HepG2 (cell line): ENCODE measurements around the gene SLC16A6. TPM values are rescaled to one million over a fixed set of nuclear protein-coding genes. Genes with fewer than 3 reads are reported as not detected.

Experiments
- ATAC-seq: fragments of 200-7000 bp; cut with Tn5 transposase; 3 replicates; pipeline ENCODE4 v1.9.1; 2020; ENCODE audit warnings: mild to moderate bottlenecking, moderate library complexity
- BruUV-seq: library from RNA; stranded (reverse); fragments of 400-500 nt; replicated peaks from 2 replicates; lab custom pipeline; 2021; lab: Mats Ljungman, UMichigan
- CTCF ChIA-PET: fragments of 300-600 bp; formaldehyde crosslinking; extraction: SDS; loops from one replicate; lab custom pipeline; 2021; ENCODE audit warnings: low total read pairs, inconsistent platforms, low intra/inter-chr PET ratio; lab: Yijun Ruan, JAX
- POLR2A ChIA-PET: fragments of 350-600 bp; sonication (Branson Sonifier 250); formaldehyde crosslinking; loops from one replicate; lab custom pipeline; 2020; ENCODE audit warnings: antibody characterized with exemption, inconsistent platforms; lab: Yijun Ruan, JAX
- DNase-seq: peaks from one replicate; pipeline ENCODE4 v3.0.0-alpha.2; 2015; ENCODE audit warnings: low spot score
- FAIRE-seq: peaks from 3 replicates; lab custom pipeline; 2011; peaks lifted over from hg19 to GRCh38; lab: Jason Lieb, UNC
- H2AFZ ChIP-seq: one replicate; pipeline ENCODE4 v1.6.1; 2011; ENCODE audit warnings: low read length, inconsistent platforms
- H3K27ac ChIP-seq: fragments of 300-600 bp; 3 replicates; pipeline ENCODE4 v1.8.0; 2011; ENCODE audit warnings: mixed run types, mild to moderate bottlenecking, mixed read lengths, low read length, inconsistent platforms; ENCODE audit not compliant: insufficient read depth; ENCODE audit errors: extremely low read length
- H3K27me3 ChIP-seq, 2 experiments: fragments of 200-600 bp in 1 of 2; 2 replicates in 1 of 2; 3 replicates in 1 of 2; pipeline versions ENCODE4 v1.6.0 to v1.8.0; 2011; ENCODE audit warnings: low read length in 2 of 2, mild to moderate bottlenecking in 2 of 2, moderate library complexity in 2 of 2, inconsistent platforms in 1 of 2; ENCODE audit not compliant: insufficient read depth in 2 of 2, control insufficient read depth in 1 of 2
- H3K36me3 ChIP-seq, 2 experiments: fragments of 200-600 bp in 1 of 2; replicated peaks in 1 of 2; 2 replicates in 1 of 2; 3 replicates in 1 of 2; pipeline versions ENCODE4 v1.5.1 to v1.8.0; 2011; ENCODE audit warnings: low read length in 2 of 2, inconsistent platforms in 1 of 2; ENCODE audit not compliant: insufficient read depth in 2 of 2, control insufficient read depth in 1 of 2
- H3K4me1 ChIP-seq: 2 replicates; pipeline ENCODE4 v1.5.1; 2012; ENCODE audit warnings: low read length, inconsistent platforms; ENCODE audit not compliant: insufficient read depth
- H3K4me2 ChIP-seq: 2 replicates; pipeline ENCODE4 v1.6.0; 2011; ENCODE audit warnings: low read depth, low read length, inconsistent platforms
- H3K4me3 ChIP-seq, 3 experiments: fragments of 200-600 bp in 1 of 3; sonication (generic), shearing (Covaris generic) in 1 of 3; replicated peaks in 1 of 3; 2 replicates each; pipeline ENCODE4 v1.5.1; 2011 to 2016; ENCODE audit warnings: low read length in 3 of 3, inconsistent platforms in 2 of 3, low read depth in 2 of 3, mild to moderate bottlenecking in 2 of 3, control low read depth in 1 of 3, mixed read lengths in 1 of 3; ENCODE audit not compliant: insufficient read depth in 1 of 3
- H3K79me2 ChIP-seq: one replicate; pipeline ENCODE4 v1.6.1; 2011; ENCODE audit warnings: low read length, inconsistent platforms; ENCODE audit not compliant: insufficient read depth
- H3K9ac ChIP-seq: 2 replicates; pipeline ENCODE4 v1.6.0; 2011; ENCODE audit warnings: mild to moderate bottlenecking, low read depth, low read length, inconsistent platforms; ENCODE audit not compliant: insufficient read depth
- H3K9me3 ChIP-seq: 2 replicates; pipeline ENCODE4 v1.5.1; 2012; ENCODE audit warnings: mild to moderate bottlenecking, low read length
- H4K20me1 ChIP-seq: 2 replicates; pipeline ENCODE4 v1.6.0; 2011; ENCODE audit warnings: inconsistent platforms, mild to moderate bottlenecking, low read length, moderate library complexity; ENCODE audit not compliant: insufficient read depth
- ADNP ChIP-seq: sonication (generic); formaldehyde crosslinking; IDR thresholded peaks from 2 replicates; pipeline ENCODE4 v1.4.0; 2020; ENCODE audit warnings: missing genetic modification reagents
- AGO2 ChIP-seq: fragments of 200-400 bp; formaldehyde crosslinking; optimal IDR thresholded peaks from 2 replicates; pipeline ENCODE3; 2017; ENCODE audit warnings: mild to moderate bottlenecking, low read depth, low read length, moderate library complexity
- ARID3A ChIP-seq: IDR thresholded peaks from 2 replicates; pipeline ENCODE4 v1.6.1; 2012; ENCODE audit warnings: low read depth, low read length, improper control_type of control experiment
- CBX5 ChIP-seq: sonication (generic); formaldehyde crosslinking; IDR thresholded peaks from 2 replicates; pipeline ENCODE4 v1.4.0; 2020; ENCODE audit warnings: missing genetic modification reagents, borderline replicate concordance
- HHEX ChIP-seq: IDR thresholded peaks from 2 replicates; pipeline ENCODE4 v1.6.1; 2016; ENCODE audit warnings: control low read depth
- PBX3 ChIP-seq: sonication (generic); formaldehyde crosslinking; IDR thresholded peaks from 2 replicates; pipeline ENCODE4 v1.8.1; 2023; ENCODE audit warnings: missing genetic modification reagents, inconsistent platforms, borderline replicate concordance
- RAD21 ChIP-seq: fragments of 450-650 bp; formaldehyde crosslinking; IDR thresholded peaks from 2 replicates; pipeline ENCODE4 v1.5.0; 2020; ENCODE audit warnings: mild to moderate bottlenecking
- TFAP4 ChIP-seq: sonication (generic); IDR thresholded peaks from 2 replicates; pipeline ENCODE4 v1.6.1; 2016; ENCODE audit warnings: low read depth, borderline replicate concordance
- ZNF180 ChIP-seq: sonication (generic); formaldehyde crosslinking; IDR thresholded peaks from 2 replicates; pipeline ENCODE4 v1.4.0; 2020; ENCODE audit warnings: low read depth, missing genetic modification reagents, borderline replicate concordance
- ZNF263 ChIP-seq: sonication (generic); formaldehyde crosslinking; IDR thresholded peaks from 2 replicates; pipeline ENCODE4 v1.4.0; 2020; ENCODE audit warnings: missing genetic modification reagents
- ZNF501 ChIP-seq: sonication (generic); formaldehyde crosslinking; IDR thresholded peaks from 2 replicates; pipeline ENCODE4 v1.5.1; 2020; ENCODE audit warnings: mild to moderate bottlenecking, moderate library complexity, missing genetic modification reagents
- ZNF556 ChIP-seq: sonication (generic); formaldehyde crosslinking; IDR thresholded peaks from 2 replicates; pipeline ENCODE4 v1.4.0; 2020; ENCODE audit warnings: mild to moderate bottlenecking, missing genetic modification reagents, borderline replicate concordance
- ZNF605 ChIP-seq: sonication (generic); formaldehyde crosslinking; IDR thresholded peaks from 2 replicates; pipeline ENCODE4 v1.8.0; 2022; ENCODE audit warnings: mild to moderate bottlenecking, missing genetic modification reagents
- ZNF687 ChIP-seq: sonication (generic); formaldehyde crosslinking; IDR thresholded peaks from 2 replicates; pipeline ENCODE4 v1.5.1; 2020; ENCODE audit warnings: mild to moderate bottlenecking, missing genetic modification reagents, moderate library complexity
- WGBS: methylation state at CpG from one replicate; pipeline ENCODE4 v1.1.6; 2017; ENCODE audit warnings: low lambda C conversion rate; 5-methylcytosine and 5-hydroxymethylcytosine counted together
- in situ Hi-C: cut with HindIII; loops from 2 replicates; pipeline ENCODE4 v1.10.0; 2017; ENCODE audit warnings: low pct_unique_long_range_greater_than_20kb; ENCODE audit not compliant: extremely low pct_ligation_motif_present
- intact Hi-C: fragments of 100-400 bp; cut with micrococcal nuclease; formaldehyde crosslinking; loops from one replicate; pipeline ENCODE4 v1.10.0; 2022; ENCODE audit not compliant: unreplicated experiment
- polyA plus RNA-seq, 8 experiments: library from polyadenylated mRNA; depleted of rRNA in 3 of 8; stranded (reverse) in 7 of 8; unstranded in 1 of 8; fragments of >200 nt; fragmentation: Illumina TruSeq in 4 of 8; extraction: Trizol in 4 of 8; gene quantifications; 2 replicates each; pipeline versions ENCODE4 v1.2.1 to v1.2.3, GENCODE V29; 2011 to 2016; ENCODE audit warnings: low read depth in 4 of 8, missing spikeins in 1 of 8, mixed read lengths in 1 of 8; ENCODE audit not compliant: insufficient read depth in 1 of 8
- total RNA-seq, 5 experiments: library from RNA; depleted of rRNA; stranded (reverse); fragments of >200 nt; fragmentation: Illumina TruSeq; extraction: Trizol; gene quantifications; 2 replicates each; pipeline ENCODE4 v1.2.3, GENCODE V29; 2016; ENCODE audit warnings: low read depth in 1 of 5

Gene SLC16A6
- total and polyA plus RNA-seq, 2 of the 13 experiments (the other 11 are each of a cell fraction or from before 2014, with no cell fraction given) = 1.1 to 44.7 TPM

GRCh38 chr17:68302666-68303065 is 11.7 kb upstream of the SLC16A6 start (continued):
- TF ChIP-seq RAD21 (CRISPR knock-in tag) (no peak), ZNF180 (CRISPR knock-in tag) (no peak), ARID3A (no peak), ADNP (CRISPR knock-in tag) (no peak), AGO2 (no peak), ZNF263 (CRISPR knock-in tag) (no peak)
- TF ChIP-seq, all 625 proteins: peak for 0

- ATAC-seq = peak; percentile 49
- Histone ChIP-seq H3K36me3 (no peaks in the 10 kb centered on the region), H3K4me3 (no peak overlapping the region), H3K27me3 (no peaks in the 10 kb centered on the region), H3K4me1 (peaks cover 61% of the 10 kb centered on the region), H3K9me3 (no peaks in the 10 kb centered on the region), H3K79me2 (no peaks in the 10 kb centered on the region), H4K20me1 (no peaks in the 10 kb centered on the region), H3K27ac (no peak overlapping the region), H3K9ac (no peak overlapping the region; the same call in 1 of the 2 replicates), H3K4me2 (no peak overlapping the region), H2AFZ (no peak overlapping the region)
- 73% methylated on average over 10 of the region's 10 CpGs for WGBS
- FAIRE-seq = no peak
- in situ Hi-C loops (no loop called here), intact Hi-C loops (no loop called here)
- no peak for DNase-seq
- POLR2A ChIA-PET = interaction anchor here (1.0 to 2.1 kb wide), 3 partner anchors 9 to 54 kb away, joined by 3 to 4 read pairs (median 4); partner anchors contain the start of gene AMZ2
- CTCF ChIA-PET = no interaction called here
- TF ChIP-seq HHEX (CRISPR knock-in tag) = 0 out of 2 replicates have a peak, but pooled peaks have one; percentile 8
- peak; percentile 66 for TF ChIP-seq ZNF605 (CRISPR knock-in tag)
- peak; percentile 19; the same call in 1 of the 2 replicates for TF ChIP-seq ZNF687 (CRISPR knock-in tag)
- 0 out of 2 replicates have a peak, but pooled peaks have one; percentile 15 for TF ChIP-seq ZNF556 (CRISPR knock-in tag)
- 0 out of 2 replicates have a peak, but pooled peaks have one; percentile 50 for TF ChIP-seq ZNF501 (CRISPR knock-in tag)
- TF ChIP-seq PBX3 (CRISPR knock-in tag) = no peak
- TF ChIP-seq TFAP4 = peak; percentile 64; the same call in 1 of the 2 replicates
- no peak for TF ChIP-seq CBX5 (CRISPR knock-in tag)
- BruUV-seq = no TSS peak
Observed at GRCh38 chr17:68302066-68302564, 11.2 kb upstream of the SLC16A6 start.
